Effector memory CD8-positive, alpha-beta T cell (primary cell): ENCODE results near the gene SEMA7A.

Experiments used
- ATAC-seq: fragments of 150-1000 bp; cut with Tn5 transposase; replicated peaks from 2 replicates; pipeline ENCODE4 v1.10.0; 2021; ENCODE audit warnings: mild to moderate bottlenecking, moderate library complexity
- DNase-seq, 3 experiments: peaks; one replicate each; pipeline ENCODE4 v3.0.0; 2021
- H3K27ac Mint-ChIP-seq, 2 donors: one replicate each; pipeline ENCODE4 v1.8.0; 2022; ENCODE audit warnings: mild to moderate bottlenecking in 2 of 2, mixed read lengths in 2 of 2, moderate library complexity in 2 of 2
- H3K27me3 Mint-ChIP-seq, 2 donors: one replicate each; pipeline ENCODE4 v1.8.0; 2022; ENCODE audit warnings: mixed read lengths in 2 of 2
- H3K36me3 Mint-ChIP-seq: one replicate; pipeline ENCODE4 v1.8.0; 2022; ENCODE audit warnings: mild to moderate bottlenecking, moderate library complexity, mixed read lengths; ENCODE audit not compliant: insufficient read depth
- H3K4me1 Mint-ChIP-seq, 2 donors: one replicate each; pipeline ENCODE4 v1.8.0; 2022; ENCODE audit warnings: low read depth in 2 of 2, mixed read lengths in 2 of 2
- H3K4me3 Mint-ChIP-seq, 2 donors: one replicate each; pipeline ENCODE4 v1.8.0; 2022; ENCODE audit warnings: mild to moderate bottlenecking in 2 of 2, mixed read lengths in 2 of 2, moderate library complexity in 2 of 2
- H3K9me3 Mint-ChIP-seq, 2 donors: one replicate each; pipeline ENCODE4 v1.8.0; 2022; ENCODE audit warnings: mixed read lengths in 2 of 2

Gene SEMA7A

GRCh38 chr15:74376226-74376625 lies 57.5 kb downstream of the SEMA7A start:
- H3K9me3 Mint-ChIP-seq: no peaks in the 10 kb centered on the region
- H3K4me3 Mint-ChIP-seq: no peak overlapping the region

DNA sequence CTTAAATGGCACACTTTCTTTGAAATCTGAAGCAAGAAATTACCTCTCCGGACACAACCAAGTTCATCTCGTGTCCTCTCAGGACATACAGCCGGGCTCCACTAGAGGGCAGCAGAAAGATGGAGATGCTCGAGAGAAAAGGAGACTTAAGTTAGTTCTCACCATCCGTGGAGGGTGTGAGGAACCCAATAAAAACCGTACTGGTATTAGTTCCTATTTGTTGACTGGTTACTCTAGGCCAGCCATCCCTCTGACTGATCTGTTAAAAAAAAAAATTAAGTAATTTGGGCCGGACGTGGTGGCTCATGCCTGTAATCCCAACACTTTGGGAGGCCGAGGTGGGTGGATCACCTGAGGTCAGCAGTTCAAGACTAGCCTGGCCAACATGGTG lies 58.5 kb downstream of the SEMA7A start:
- H3K27me3 Mint-ChIP-seq: peaks cover 2 to 12% of the 10 kb centered on the region in 2 donors

More at GRCh38 chr15:74376226-74376625, 57.5 kb downstream of the SEMA7A start:
- no peak for DNase-seq
- H3K36me3 Mint-ChIP-seq: peaks cover 7% of the 10 kb centered on the region
- H3K27me3 Mint-ChIP-seq: peaks cover 0 to 11% of the 10 kb centered on the region in 2 donors
- no peak for ATAC-seq
- H3K27ac Mint-ChIP-seq: no peak overlapping the region
- H3K4me1 Mint-ChIP-seq: peaks cover 10 to 13% of the 10 kb centered on the region in 2 donors

DNA sequence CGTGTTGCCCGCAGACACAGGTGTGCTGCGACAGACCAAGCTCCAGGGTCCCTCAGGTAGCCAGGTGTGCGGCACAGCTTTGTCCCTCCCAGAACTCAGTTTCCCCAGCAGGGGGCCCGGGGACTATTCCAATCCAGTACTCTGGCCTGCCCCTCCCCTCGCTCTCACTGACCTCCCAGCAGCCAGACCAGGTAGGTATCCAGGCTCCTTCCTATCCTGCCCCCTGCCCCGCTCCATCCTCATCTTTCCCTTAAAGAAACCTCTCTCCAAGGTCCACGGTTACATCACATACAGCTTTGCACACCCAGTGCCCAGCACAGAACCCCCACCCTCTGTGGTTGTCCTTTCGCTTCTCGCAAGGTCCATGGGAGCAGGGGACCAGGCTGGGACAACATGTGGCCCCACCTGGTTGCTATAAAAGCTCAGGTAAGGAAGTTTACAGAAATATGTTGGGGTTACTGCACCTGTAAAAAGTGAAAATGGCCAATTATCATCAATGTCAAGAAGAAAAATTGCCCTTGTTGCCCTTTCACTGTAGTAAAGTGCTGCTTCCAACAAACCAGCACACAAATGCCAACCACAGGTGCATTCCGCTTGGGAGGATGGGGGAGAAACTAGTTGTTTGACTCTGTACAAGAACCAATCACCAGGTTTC lies 59.0 kb downstream of the SEMA7A start:
- peak overlapping the region; percentile 80 to 88 for H3K4me3 Mint-ChIP-seq
- H3K4me1 Mint-ChIP-seq: peaks cover 10 to 13% of the 10 kb centered on the region in 2 donors

More for the DNA sequence above, 58.5 kb downstream of the SEMA7A start:
- Mint-ChIP-seq H3K4me1 (peaks cover 10 to 13% of the 10 kb centered on the region in 2 donors), H3K4me3 (peak overlapping the region; percentile 80 to 88), H3K36me3 (peaks cover 7% of the 10 kb centered on the region), H3K27ac (no peak overlapping the region), H3K9me3 (no peaks in the 10 kb centered on the region)
- ATAC-seq: peak; percentile 17
- peak; percentile 81 to 86 (median 85) for DNase-seq

DNA sequence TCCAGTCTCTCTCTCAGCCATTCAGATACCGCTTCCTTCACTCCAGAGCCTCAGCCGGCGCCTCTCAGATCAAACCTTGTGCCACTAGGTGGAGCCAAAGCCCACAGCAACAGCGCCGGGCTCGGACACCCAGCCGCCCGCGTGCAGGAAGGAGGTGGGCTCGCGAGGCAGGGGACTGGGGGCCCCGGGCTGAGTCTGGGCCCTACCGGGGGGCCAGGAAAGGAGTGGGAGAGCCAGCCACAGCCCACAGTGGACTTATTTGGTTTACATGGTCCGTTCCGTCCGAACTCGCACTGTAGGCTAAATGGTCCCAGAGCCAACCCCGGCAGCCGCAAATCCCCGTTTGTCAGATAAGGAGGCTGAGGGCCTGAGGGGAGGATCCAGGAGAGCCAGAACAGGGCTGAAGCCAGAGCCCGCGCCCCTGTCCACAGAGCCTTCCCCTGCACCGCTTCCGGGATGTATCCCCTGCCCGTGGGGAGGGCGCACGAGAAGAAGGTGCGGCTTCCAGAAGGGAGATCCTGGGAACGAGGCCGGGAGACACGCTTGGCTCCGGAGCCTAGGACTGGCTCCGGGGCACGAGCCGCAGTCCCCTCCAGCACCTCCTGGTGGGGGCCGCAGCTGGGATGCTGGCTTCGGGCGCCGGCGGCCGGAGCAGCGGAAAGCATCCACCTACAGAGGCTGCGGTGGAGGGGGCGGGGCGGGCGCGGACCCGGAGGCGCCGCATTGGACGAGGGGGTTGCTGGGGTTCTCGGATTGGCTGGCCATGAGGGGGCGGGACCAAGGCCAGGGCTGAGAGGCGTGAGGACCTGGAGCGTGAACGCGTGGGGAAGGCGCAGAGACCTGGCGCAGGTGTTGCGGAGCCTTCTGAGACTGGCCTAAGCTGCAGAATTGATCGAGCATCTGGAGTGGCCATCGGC lies 59.8 kb downstream of the SEMA7A start:
- ATAC-seq: peak; percentile 93
- Mint-ChIP-seq H3K4me1 (peaks cover 10 to 13% of the 10 kb centered on the region in 2 donors), H3K27me3 (peaks cover 9 to 26% of the 10 kb centered on the region in 2 donors), H3K36me3 (peaks cover 7% of the 10 kb centered on the region), H3K4me3 (peak overlapping the region; percentile 80 to 88), H3K27ac (peak overlapping the region; percentile 0 to 90), H3K9me3 (no peaks in the 10 kb centered on the region)
- DNase-seq: peak; percentile 89 to 92 (median 89)

More for the DNA sequence above, 59.0 kb downstream of the SEMA7A start:
- H3K27me3 Mint-ChIP-seq: peaks cover 6 to 18% of the 10 kb centered on the region in 2 donors
- no peak for ATAC-seq
- DNase-seq: no peak
- H3K36me3 Mint-ChIP-seq: peaks cover 7% of the 10 kb centered on the region
- H3K27ac Mint-ChIP-seq: peak overlapping the region; percentile 0 to 90
- no peaks in the 10 kb centered on the region for H3K9me3 Mint-ChIP-seq

GRCh38 chr15:74373056-74373650 lies 60.6 kb downstream of the SEMA7A start:
- H3K4me3 Mint-ChIP-seq: peak overlapping the region; percentile 80 to 88
- no peak for DNase-seq
- peaks cover 7% of the 10 kb centered on the region for H3K36me3 Mint-ChIP-seq
- H3K4me1 Mint-ChIP-seq: peaks cover 10 to 13% of the 10 kb centered on the region in 2 donors
- no peak for ATAC-seq
- peaks cover 18 to 34% of the 10 kb centered on the region in 2 donors for H3K27me3 Mint-ChIP-seq
- H3K9me3 Mint-ChIP-seq: no peaks in the 10 kb centered on the region
- no peak overlapping the region for H3K27ac Mint-ChIP-seq

DNA sequence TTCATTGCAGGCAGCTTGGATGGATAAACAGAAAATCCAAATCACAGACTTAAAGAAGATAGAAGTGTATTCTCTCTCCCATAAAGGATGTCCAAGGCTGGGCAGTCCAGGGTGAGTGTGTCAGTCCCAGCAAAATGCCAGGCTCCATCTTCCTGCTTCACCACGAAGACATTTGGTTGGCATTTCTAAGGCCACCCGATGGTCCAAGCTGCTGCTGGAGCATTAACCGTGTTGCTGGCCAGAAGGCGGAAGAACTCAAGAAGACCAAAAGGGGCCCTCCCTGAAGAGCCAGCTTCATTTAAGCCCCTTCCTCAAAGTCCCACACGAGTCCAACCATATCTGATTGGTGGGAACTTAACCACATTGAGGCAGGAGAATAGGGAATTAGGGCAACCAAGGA lies 63.3 kb downstream of the SEMA7A start:
- Mint-ChIP-seq H3K36me3 (peaks cover 9% of the 10 kb centered on the region), H3K4me1 (peaks cover 10 to 13% of the 10 kb centered on the region in 2 donors), H3K27ac (no peak overlapping the region), H3K9me3 (no peaks in the 10 kb centered on the region), H3K27me3 (peaks cover 22 to 56% of the 10 kb centered on the region in 2 donors), H3K4me3 (no peak overlapping the region)
- no peak for ATAC-seq
- no peak for DNase-seq

DNA sequence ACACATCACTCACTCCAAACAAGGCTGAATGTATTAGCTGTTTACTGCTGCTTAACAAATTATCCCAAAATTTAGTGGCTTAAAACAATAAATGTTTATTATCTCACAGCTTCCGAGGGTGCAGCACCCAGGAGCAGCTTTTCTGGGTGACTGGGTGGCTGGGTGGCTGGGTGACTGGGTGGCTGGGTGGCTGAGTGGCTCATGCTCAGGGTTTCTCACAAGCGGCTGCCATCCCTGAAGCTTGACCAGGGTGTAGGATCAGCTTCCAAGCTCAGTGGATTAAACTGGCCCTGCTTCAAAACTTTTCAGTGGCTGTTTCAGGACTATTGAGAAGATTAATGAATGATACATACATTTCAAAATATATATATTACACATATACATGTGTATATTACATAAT lies 64.0 kb downstream of the SEMA7A start:
- ATAC-seq (no peak), DNase-seq (no peak)
- Mint-ChIP-seq H3K4me1 (peaks cover 4 to 11% of the 10 kb centered on the region in 2 donors), H3K27me3 (peaks cover 27 to 64% of the 10 kb centered on the region in 2 donors), H3K4me3 (no peak overlapping the region), H3K9me3 (no peaks in the 10 kb centered on the region), H3K36me3 (peaks cover 9% of the 10 kb centered on the region), H3K27ac (no peak overlapping the region)

DNA sequence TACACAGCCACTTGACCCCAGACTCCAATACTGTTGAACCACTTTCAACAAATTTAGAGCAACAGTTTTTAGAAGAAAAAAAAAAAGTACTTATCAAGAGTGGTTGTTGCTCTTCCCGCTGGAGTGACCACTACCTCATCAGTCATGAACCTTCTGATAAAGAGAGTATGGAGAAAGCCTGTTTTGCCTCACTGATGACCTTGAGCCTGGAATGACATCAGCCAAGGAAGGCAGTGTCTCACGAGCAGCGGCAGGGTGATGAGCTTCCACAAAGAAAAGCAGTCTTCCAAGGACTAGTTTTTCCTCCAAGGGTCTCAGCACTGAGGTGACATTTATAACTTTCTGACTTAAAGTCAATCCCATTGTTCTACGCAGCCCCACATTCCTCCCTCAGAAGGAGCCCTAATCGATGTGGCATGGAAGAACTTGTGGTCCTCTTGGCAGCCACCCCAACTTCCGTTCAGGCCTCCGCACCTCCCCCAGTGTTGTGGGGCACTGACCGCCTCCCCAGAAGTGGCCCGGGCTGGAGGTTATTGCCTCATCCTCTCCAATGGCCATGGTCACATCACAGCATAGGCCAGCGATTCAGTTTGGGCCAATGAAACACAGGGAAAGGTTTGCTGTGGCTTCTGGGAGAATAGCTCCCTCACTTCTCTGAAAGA lies 64.5 kb downstream of the SEMA7A start:
- H3K4me1 Mint-ChIP-seq: peaks cover 0 to 8% of the 10 kb centered on the region in 2 donors
- ATAC-seq (no peak), DNase-seq (no peak)
- no peaks in the 10 kb centered on the region for H3K9me3 Mint-ChIP-seq
- H3K27me3 Mint-ChIP-seq: peaks cover 32 to 69% of the 10 kb centered on the region in 2 donors
- peaks cover 7% of the 10 kb centered on the region for H3K36me3 Mint-ChIP-seq
- H3K27ac Mint-ChIP-seq: no peak overlapping the region
- no peak overlapping the region for H3K4me3 Mint-ChIP-seq

GRCh38 chr15:74368121-74368520 lies 65.6 kb downstream of the SEMA7A start:
- Mint-ChIP-seq H3K27ac (no peak overlapping the region), H3K4me3 (no peak overlapping the region), H3K9me3 (no peaks in the 10 kb centered on the region), H3K36me3 (peaks cover 3% of the 10 kb centered on the region), H3K27me3 (peaks cover 32 to 71% of the 10 kb centered on the region in 2 donors), H3K4me1 (peaks cover 0 to 4% of the 10 kb centered on the region in 2 donors)
- no peak for DNase-seq
- ATAC-seq: no peak

GRCh38 chr15:74367296-74367854 lies 66.4 kb downstream of the SEMA7A start, which contains the start of gene CYP11A1:
Gene CYP11A1 (minus strand): TSS chr15:74367646. CDS start chr15:74367585, 61 bp downstream.
- H3K27me3 Mint-ChIP-seq: peaks cover 32 to 71% of the 10 kb centered on the region in 2 donors
- peaks cover 0 to 4% of the 10 kb centered on the region in 2 donors for H3K4me1 Mint-ChIP-seq
- no peak for ATAC-seq
- peak within 1 kb of the TSS; percentile 63 to 77 for H3K4me3 Mint-ChIP-seq
- DNase-seq: no peak
- no peaks in the 10 kb centered on the region for H3K9me3 Mint-ChIP-seq
- H3K27ac Mint-ChIP-seq: no peak within 1 kb of the TSS
- H3K36me3 Mint-ChIP-seq: peaks cover 3% of the 10 kb centered on the region

DNA sequence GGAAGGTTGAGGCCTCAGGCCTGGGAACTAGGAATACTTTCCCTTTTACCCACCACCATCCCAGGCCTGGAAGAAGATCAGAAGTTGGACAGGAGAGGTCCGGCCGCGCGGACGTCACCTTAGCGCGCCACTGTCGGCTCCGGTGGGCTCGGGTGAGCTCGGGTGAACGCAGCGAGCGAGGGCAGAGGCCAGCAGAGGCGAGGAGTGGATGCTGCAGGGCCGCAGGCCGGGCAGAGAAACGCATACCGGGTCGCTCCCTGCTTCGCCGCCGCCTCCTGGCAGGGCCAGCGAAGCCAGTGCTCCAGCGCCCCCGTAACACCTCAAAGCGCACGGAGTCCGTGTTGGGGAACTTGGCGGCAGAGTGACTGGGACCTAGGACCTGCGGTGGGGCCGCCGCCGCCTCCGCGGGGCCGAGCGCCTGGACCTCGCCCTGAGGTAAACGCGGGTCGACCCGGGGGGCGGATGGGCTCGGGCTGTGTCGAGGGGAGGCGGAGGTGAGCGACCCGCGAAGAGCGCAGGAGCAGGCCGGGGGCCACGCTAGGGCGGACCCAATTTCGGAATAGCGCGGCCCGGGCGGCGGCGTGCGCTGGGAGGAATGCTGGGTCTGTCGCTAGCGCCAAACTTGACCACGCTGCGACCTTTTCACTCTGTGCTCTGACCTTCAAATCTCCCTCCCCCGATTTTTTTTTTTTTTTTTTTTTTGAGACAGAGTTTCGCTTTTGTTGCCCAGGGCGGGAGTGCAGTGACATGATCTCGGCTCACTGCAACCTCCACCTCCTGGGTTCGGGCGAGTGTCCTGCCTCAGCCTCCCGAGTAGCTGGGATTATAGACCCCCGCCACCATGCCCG lies 67.9 kb downstream of the SEMA7A start:
- H3K4me3 Mint-ChIP-seq: peak overlapping the region; percentile 69 to 77
- H3K9me3 Mint-ChIP-seq: no peaks in the 10 kb centered on the region
- ATAC-seq: peak; percentile 51

More for the DNA sequence above, 67.9 kb downstream of the SEMA7A start:
- H3K36me3 Mint-ChIP-seq: peaks cover 3% of the 10 kb centered on the region
- H3K27me3 Mint-ChIP-seq: peaks cover 32 to 63% of the 10 kb centered on the region in 2 donors
- no peak overlapping the region for H3K27ac Mint-ChIP-seq
- H3K4me1 Mint-ChIP-seq: peaks cover 0 to 4% of the 10 kb centered on the region in 2 donors
- no peak for DNase-seq
